GM19035 (cell line): ENCODE measurements around the gene LRRTM2.
"Not testable (repeated sequence)": the region's sequence is repeated elsewhere in the genome, so short reads cannot be mapped to it uniquely, and the experiment has no call there.

Source experiments
- ATAC-seq: cut with Tn5 transposase; IDR thresholded peaks from one replicate; pipeline ENCODE4 v1.9.1; 2021; ENCODE audit not compliant: unreplicated experiment

LRRTM2 gene

DNA sequence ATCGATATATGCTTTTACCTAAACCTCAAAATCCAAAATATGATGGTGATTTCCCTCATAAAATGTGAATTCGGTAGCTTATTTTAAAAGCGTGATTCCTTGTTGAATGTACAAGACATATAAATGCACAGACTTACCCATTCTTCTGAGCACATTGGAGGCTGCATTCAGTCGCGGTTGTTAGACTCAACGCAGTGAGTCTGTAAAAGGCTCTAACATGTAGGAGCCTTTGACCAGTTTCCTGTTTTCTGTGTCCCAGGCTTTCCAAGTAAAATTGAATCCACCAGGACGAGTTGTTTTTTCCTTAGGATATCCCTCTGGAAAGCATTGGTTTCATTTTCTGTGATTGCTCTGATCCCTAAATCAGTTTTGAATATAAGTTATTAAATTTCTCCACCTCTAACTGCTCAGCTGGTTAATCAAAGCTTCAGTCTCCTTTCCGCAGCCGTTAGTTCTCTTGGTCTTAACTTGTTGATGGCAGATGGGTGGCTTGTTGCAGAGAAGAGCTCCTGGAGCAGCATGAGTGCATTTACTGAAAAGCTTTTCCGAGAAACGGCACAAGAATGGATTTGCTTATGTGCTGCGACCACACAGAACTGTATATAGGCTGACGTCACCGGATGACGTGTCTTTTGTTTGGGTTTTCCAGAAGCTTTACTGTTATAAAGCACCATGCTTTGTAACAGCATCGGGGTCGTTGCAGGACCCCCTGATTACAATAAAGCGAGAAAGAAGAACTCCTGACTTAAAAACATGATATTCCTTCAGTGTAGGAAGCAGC lies at the start of gene LRRTM2:
Gene LRRTM2 (minus strand): TSS at position 565 of the 781 bp plus-strand sequence. CDS start 424 bp downstream, at position 141.
- ATAC-seq, result no peak

GRCh38 chr5:138922494-138922893 lies 47.4 kb upstream of the LRRTM2 start:
- ATAC-seq, result no peak

DNA sequence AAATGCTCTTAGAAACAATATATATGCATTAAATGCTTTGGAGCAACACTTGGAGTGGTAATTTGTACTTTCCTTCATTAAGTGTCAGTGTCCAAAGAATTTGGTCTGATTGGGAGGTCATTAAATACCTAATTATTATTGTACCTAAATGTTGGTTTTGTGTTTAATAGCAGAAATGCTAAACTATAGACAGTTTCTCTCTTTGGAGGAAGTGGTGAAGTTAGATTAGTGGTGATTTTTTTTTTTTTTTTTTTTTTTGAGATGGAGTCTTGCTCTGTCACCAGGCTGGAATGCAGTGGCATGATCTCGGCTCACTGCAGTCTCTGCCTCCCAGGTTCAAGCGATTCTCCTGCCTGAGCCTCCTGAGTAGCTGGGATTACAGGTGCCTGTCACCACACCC lies 46.2 kb upstream of the LRRTM2 start:
- ATAC-seq, result not testable (repeated sequence)

DNA sequence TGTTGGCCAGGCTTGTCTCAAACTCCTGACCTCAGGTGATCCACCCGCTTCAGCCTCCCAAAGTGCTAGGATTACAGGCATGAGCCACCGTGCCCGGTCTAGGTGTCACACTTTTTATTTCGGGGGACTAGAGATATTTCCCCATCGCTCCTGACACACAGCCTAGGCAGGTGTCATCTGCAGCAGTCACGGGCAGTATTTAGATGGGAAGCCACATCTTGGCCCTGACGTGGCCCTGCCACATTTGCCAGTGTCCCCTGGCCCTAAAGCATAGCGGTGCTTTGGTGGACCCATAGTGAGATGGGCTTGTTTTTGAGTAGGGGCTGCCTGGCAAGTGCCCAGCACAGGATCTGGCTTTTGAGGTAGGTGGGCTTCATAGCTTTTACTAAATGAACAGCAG lies 45.0 kb upstream of the LRRTM2 start:
- no peak for ATAC-seq

DNA sequence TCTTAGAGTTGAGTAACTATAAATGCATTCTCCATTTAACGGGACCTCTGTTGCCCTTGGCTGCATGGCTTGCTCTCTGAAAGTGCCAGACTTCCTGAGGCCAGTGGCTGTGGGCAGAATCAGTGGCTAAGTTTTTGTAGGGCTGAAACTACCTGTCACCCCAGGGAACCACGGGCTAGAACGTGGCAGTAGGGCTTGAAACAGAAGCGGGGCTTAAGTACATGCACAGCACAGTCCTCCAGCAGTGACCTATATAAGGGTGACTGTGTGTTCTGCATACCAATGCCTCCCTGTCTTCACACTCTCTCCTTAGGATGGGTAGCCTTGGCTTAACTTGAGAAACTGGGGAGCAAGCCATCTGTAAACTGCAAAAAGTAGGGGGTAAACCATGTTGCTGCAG lies 43.6 kb upstream of the LRRTM2 start:
- ATAC-seq, result no peak

- no peak for ATAC-seq
These were observed 39.2 kb upstream of the LRRTM2 start for GRCh38 chr5:138914338-138914737.

GRCh38 chr5:138913773-138914172 lies 38.6 kb upstream of the LRRTM2 start:
- ATAC-seq, result no peak

DNA sequence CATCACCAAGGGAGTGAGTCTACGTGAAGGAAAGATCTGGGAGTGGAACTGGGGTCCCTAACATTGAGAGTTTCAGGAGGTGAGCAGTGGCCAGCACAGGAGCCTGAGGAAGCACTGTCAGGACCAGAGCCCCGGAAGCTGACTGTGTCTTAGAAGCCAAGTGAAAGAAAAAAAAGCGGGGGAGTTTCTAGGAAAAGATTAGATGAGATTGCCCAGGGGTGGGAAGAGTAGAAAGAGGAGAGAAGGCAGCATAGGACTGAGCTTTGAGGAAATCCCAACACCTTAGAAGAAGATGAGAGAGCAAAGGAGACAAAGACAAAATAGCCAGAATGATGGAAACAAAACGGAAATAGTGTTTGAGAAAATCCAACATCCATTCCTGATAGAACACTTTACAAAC lies 37.0 kb upstream of the LRRTM2 start:
- no peak for ATAC-seq

DNA sequence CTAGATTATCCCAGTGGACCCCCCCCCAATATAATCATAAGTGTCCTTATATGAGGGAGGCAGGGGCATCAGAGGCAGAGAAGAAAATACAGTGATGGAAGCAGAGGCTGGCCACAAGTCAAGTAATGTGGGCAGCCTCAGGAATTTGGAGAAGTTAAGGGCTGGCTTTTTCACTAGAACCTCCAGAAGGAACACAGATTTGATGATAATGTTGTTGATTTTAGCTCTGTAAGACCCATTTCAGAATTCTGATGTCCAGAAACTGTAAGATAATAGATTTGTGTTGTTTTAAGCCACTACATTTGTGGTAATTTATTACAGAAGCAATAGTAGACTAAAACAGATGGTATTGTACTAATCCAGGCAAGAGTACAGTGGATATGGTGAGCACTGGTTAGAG lies 36.3 kb upstream of the LRRTM2 start:
- no peak for ATAC-seq

DNA sequence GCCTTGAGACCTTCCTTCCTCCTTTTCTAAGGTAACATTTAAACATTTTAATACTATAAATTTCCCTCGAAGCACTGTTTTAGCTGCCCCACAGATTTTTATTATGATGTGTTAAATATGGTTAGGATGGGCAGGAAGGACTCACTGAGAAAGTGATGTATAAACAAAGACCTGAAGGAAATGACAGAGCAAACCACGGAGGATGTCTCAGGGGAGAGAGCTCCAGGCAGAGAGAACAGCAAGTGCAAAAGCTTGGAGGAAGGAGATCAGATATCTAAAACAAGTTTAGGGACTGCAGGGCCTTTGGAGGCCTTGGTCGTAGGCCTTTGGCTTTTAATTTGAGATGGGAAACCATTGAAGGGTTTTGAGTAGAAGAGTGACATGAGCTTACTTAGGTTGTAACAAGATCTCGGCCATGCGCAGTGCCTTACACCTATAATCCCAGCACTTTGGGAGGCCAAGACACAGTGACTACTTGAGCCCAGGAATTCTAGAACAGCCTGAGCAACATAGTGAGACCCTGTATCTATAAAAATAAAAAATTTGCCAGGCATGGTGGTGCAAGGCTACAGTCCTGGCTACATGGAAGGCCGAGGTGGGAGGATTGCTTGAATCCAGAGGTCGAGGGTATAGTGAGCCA lies 35.5 kb upstream of the LRRTM2 start:
- ATAC-seq, result no peak

DNA sequence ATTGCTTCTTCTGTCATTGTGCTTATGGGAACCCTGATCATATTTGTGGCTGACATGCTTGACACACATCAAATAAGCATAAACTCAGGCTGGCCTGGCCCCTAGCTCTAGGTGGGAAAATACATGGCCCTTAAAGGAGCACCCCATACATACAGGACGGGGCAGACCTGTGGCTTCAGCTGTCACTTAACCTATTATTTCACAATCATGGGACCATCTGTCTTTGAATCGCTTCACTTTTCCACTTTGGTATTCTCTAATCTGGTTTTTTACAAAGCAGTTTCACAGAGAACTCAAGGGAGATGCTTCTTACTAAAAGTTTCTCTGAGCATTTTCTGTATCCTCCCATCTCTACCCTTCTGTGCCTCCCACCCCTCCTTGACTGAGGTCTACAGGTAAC lies 34.6 kb upstream of the LRRTM2 start:
- ATAC-seq, result no peak

GRCh38 chr5:138905541-138905940 lies 30.4 kb upstream of the LRRTM2 start:
- no peak for ATAC-seq

DNA sequence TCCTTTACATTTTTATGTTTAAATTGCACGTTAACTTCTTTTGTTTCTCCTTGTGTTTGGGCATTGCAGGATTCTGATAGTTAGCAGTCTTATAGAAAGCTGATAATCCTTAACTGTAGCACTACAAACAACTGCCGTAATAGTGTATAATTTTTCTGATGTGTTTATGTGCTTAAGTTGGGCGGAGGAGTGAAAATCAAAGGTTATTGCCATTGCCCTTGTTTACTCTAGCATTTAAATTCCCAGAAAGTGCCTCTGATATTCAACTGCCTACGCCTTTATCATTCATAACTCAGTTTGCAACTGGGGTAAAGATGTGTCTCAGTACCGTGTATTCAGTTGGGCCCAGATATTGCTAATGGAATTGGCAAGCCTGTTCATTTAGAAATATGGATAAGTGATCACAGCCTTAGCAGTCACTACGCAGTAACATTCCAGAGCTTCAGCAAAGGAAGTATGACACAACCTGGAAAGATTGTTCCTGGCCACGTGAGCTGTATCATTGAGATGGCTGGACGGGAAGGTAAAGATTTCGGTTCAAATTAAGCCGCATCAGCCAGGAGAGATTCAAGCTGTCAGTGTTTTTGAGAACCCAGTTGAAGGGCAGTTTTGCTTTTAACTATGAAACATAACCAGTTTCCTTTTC lies 28.1 kb upstream of the LRRTM2 start:
- ATAC-seq, result no peak

DNA sequence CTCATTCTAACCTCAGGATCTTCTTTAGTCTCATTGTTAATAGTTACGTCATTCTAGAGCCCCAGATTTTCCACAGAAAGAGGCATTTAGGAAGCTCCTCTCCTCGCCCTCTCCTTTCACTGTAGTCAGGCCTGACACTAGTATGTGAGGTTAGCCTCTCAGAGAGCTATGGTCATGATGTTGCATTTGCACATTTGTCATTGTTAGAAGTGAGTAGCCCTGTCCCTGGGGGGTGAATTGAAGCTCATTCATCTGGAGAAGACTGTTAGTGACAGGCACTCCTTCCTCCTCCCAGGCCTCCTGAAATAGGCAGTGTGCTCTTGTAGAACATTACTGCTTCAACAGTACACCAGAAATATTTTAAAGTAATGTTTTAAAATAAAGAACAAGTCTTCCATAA lies 26.6 kb upstream of the LRRTM2 start:
- ATAC-seq, result no peak

DNA sequence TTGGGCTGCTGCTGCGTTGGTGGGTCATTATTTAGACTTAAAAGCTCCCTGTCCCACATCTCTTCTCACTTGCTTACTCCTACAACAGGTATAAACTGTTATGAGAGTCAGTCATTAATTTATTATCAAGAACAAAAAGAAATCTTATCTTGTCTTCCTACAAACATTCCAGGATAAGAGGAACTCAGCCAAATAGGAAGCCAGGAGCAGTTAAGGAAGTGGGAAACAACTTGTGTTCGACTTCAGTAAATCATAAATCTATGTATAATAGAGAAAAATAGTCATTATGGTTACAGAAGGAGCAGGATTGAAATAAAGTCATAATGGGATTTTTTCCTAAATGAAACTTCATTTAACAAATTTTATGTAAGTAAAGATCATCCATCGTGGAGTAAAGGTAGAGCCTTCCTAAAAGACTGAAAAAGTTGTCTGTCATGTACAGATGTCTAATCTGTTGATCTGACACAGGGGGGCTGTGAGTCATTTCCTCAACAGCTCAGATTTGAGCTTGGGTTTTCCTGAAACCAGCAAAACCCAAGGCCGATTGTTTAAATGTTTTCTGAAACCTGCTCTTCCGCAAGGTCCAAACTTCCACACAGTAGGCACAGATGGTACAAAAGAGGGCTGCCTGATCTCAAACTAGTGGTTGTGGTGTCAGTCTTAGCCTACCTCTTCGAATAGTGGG lies 25.3 kb upstream of the LRRTM2 start:
- no peak for ATAC-seq

- ATAC-seq, result no peak
These were observed 23.6 kb upstream of the LRRTM2 start for GRCh38 chr5:138898742-138899141.

DNA sequence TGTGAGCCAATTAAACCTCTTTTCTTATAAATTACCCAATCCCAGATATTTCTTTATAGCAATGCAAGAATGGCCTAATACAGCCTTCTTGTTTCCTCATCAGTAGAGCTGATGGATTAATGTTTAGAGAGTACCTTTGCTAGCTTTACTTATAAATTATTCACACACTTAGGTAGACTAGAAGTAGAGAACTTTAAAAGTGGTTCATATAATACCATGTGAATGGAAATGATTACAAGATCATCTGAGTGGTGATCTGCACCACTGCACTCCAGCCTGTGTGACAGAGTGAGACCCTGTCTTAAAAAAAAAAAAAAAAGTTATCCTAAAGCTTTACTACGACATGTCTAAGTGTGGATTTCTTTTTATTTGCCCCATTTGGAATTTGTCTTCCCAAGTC lies 23.2 kb upstream of the LRRTM2 start:
- no peak for ATAC-seq

DNA sequence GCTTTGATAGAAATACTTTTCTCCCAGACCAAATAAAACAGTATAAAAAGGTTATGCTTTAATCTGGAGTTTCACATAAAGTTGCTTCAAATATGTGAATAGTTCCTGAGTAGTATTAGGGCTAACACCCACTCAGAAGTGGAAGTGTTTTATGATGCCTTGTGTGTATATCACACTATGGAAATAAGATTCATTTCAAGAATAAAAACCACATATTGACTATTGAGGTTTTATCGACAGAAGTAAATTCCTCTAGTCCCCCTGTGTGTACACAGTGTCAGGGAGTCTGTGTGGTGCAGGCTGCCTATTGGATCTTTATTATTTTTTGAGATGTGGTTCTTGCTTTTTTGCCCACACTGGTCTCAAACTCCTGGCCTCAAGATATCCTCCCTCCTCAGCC lies 20.8 kb upstream of the LRRTM2 start:
- ATAC-seq, result no peak

DNA sequence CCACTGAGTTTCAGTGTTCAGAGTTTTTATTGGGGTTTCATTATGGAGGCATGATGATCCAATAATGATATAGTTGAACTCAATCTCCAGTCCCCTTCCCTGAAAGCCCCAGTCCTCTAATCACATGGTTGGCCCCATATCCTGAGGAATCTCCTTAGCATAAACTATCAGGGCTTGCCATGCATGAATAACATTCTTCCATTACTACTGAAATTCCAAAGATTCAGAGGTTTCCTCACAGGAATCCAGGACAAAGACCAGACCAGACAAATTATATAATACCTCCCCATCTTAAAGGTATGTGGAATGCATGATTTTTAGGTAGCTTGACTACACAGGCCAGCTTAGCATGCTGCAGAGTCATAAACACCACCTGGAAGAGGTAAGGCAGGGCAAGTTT lies 15.5 kb upstream of the LRRTM2 start:
- no peak for ATAC-seq

DNA sequence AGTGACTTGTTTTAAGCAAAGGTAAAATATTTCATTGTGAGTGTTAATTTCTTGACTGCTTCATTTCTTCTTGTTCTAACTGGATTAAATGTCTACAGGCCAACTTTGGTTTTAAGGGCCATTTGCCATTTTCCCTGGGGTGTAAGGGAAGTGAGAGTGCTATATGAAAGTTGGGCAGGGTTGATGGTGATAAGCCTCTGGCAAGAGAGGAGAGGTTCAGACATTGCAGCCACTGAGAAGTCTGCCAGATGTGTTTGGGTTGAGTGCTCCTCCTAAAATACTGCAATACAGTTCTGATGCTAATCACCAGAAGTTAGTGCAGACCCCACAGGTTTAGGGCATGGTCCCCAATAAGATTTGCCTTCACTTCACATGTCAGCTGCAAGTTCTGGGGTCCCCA lies 14.9 kb upstream of the LRRTM2 start:
- ATAC-seq, result no peak

GRCh38 chr5:138884554-138884953 lies 9.4 kb upstream of the LRRTM2 start:
- ATAC-seq, result no peak

- no peak for ATAC-seq
These were observed 9.0 kb upstream of the LRRTM2 start for GRCh38 chr5:138884094-138884493.
